ENCODE measurements around the gene ADAMTS18. TPM values are rescaled to one million over a fixed set of nuclear protein-coding genes. Genes with fewer than 3 reads are reported as not detected.

ADAMTS18 gene
- total RNA-seq, 1 donor from 2014 or later, result 2.5 TPM

GRCh38 chr16:77450790-77451487, 16.1 kb upstream of the ADAMTS18 start:
- no peaks in the 10 kb centered on the region for H3K79me2 ChIP-seq (ENCODE audit: insufficient read depth, low read length)
- H3K9ac ChIP-seq (ENCODE audit: low read length), result no peak overlapping the region
- no peak for TF ChIP-seq CTCF (IDR thresholded peaks at IDR 0.05; ENCODE audit: insufficient read depth, low read depth, low read length)
- TF ChIP-seq EZH2 (IDR thresholded peaks at IDR 0.05; ENCODE audit: insufficient read depth, low read length), result no peak
- FAIRE-seq, result no peak
- no peak for DNase-seq (ENCODE audit: low read depth)
- H3K27ac ChIP-seq (ENCODE audit: low read depth, low read length), result no peak overlapping the region
- no peak overlapping the region for H3K27ac Mint-ChIP-seq (ENCODE audit: unreplicated experiment)
- H3K27me3 ChIP-seq (ENCODE audit: insufficient read depth, low read length), result no peaks in the 10 kb centered on the region
- H3K9me3 Mint-ChIP-seq (ENCODE audit: unreplicated experiment), result peaks cover 2% of the 10 kb centered on the region
- no peaks in the 10 kb centered on the region for H3K9me3 ChIP-seq (ENCODE audit: insufficient read depth, low read depth, low read length)
- H3K27me3 Mint-ChIP-seq (ENCODE audit: low read depth, unreplicated experiment), result peaks cover 12% of the 10 kb centered on the region
- H3K4me3 Mint-ChIP-seq (ENCODE audit: unreplicated experiment), result no peak overlapping the region
- no peaks in the 10 kb centered on the region for H3K36me3 ChIP-seq (ENCODE audit: insufficient read depth, low read length)
- H3K36me3 Mint-ChIP-seq (ENCODE audit: low read depth, unreplicated experiment), result no peaks in the 10 kb centered on the region
- H3K4me2 ChIP-seq (ENCODE audit: low read length), result no peak overlapping the region
- no peak overlapping the region for H3K4me3 ChIP-seq (ENCODE audit: insufficient read depth, low read depth, low read length)
- no peaks in the 10 kb centered on the region for H3K4me1 Mint-ChIP-seq (ENCODE audit: low read depth, unreplicated experiment)
- H4K20me1 ChIP-seq (ENCODE audit: insufficient read depth, low read length), result no peaks in the 10 kb centered on the region
- no peaks in the 10 kb centered on the region for H3K4me1 ChIP-seq (ENCODE audit: insufficient read depth, low read length)
- no peak overlapping the region for H2AFZ ChIP-seq (ENCODE audit: low read depth, low read length)

DNA sequence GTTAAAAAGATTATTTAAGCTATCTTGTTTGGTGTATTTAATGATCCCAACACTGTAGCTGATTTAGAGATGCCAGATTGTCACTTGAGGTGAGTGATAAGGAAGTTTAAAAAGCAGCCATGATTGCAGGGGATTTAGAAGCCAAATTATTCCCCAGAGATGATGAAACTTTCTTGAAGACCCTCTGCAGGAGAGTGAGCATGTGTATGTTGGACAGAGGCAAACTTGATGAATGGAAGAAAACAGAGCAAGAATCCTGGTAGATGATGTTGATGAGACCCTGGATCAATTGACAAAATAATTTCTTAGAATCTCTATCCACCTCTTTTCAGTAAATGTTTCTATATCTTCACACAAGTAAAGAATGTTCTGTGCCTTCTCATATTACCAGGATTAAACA, 14.4 kb upstream of the ADAMTS18 start:
- Histone ChIP-seq H3K36me3 (ENCODE audit: insufficient read depth, low read length) (no peaks in the 10 kb centered on the region), H3K4me3 (ENCODE audit: insufficient read depth, low read depth, low read length) (no peak overlapping the region), H3K4me2 (ENCODE audit: low read length) (no peak overlapping the region), H3K79me2 (ENCODE audit: insufficient read depth, low read length) (no peaks in the 10 kb centered on the region), H2AFZ (ENCODE audit: low read depth, low read length) (no peak overlapping the region), H3K27me3 (ENCODE audit: insufficient read depth, low read length) (no peaks in the 10 kb centered on the region), H3K27ac (ENCODE audit: low read depth, low read length) (no peak overlapping the region), H3K9ac (ENCODE audit: low read length) (no peak overlapping the region), H4K20me1 (ENCODE audit: insufficient read depth, low read length) (no peaks in the 10 kb centered on the region), H3K9me3 (ENCODE audit: insufficient read depth, low read depth, low read length) (no peaks in the 10 kb centered on the region), H3K4me1 (ENCODE audit: insufficient read depth, low read length) (no peaks in the 10 kb centered on the region)
- peaks cover 13% of the 10 kb centered on the region for H3K27me3 Mint-ChIP-seq (ENCODE audit: low read depth, unreplicated experiment)
- no peak for DNase-seq (ENCODE audit: low read depth)
- TF ChIP-seq EZH2 (IDR thresholded peaks at IDR 0.05; ENCODE audit: insufficient read depth, low read length) (no peak), CTCF (IDR thresholded peaks at IDR 0.05; ENCODE audit: insufficient read depth, low read depth, low read length) (no peak)
- no peak overlapping the region for H3K27ac Mint-ChIP-seq (ENCODE audit: unreplicated experiment)
- no peak overlapping the region for H3K4me3 Mint-ChIP-seq (ENCODE audit: unreplicated experiment)
- H3K9me3 Mint-ChIP-seq (ENCODE audit: unreplicated experiment), result peaks cover 2% of the 10 kb centered on the region
- FAIRE-seq, result no peak
- no peaks in the 10 kb centered on the region for H3K4me1 Mint-ChIP-seq (ENCODE audit: low read depth, unreplicated experiment)
- no peaks in the 10 kb centered on the region for H3K36me3 Mint-ChIP-seq (ENCODE audit: low read depth, unreplicated experiment)

DNA sequence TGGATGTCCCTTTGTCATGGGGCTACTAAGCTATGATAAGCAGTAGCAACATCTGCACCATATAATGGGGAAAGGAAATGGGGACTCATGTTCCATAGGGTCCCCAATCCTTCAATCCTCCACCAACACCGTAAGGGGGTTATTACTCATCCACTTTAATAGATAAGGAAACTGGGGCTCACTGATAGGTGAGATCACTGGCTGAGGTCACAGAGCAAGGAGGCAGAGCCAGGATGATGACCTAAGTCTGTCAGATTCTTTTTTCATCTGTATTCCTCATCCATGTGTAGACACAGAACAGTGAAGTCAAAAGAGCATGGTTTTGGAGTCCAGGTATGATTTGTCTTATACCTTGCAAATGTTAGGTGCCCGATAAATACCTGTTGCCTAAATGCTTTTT, 10.5 kb upstream of the ADAMTS18 start:
- H3K4me1 ChIP-seq (ENCODE audit: insufficient read depth, low read length), result no peaks in the 10 kb centered on the region
- H3K27ac ChIP-seq (ENCODE audit: low read depth, low read length), result no peak overlapping the region
- TF ChIP-seq CTCF (IDR thresholded peaks at IDR 0.05; ENCODE audit: insufficient read depth, low read depth, low read length) (no peak), EZH2 (IDR thresholded peaks at IDR 0.05; ENCODE audit: insufficient read depth, low read length) (no peak)
- H3K27ac Mint-ChIP-seq (ENCODE audit: unreplicated experiment), result no peak overlapping the region
- no peaks in the 10 kb centered on the region for H3K36me3 Mint-ChIP-seq (ENCODE audit: low read depth, unreplicated experiment)
- FAIRE-seq, result no peak
- no peaks in the 10 kb centered on the region for H4K20me1 ChIP-seq (ENCODE audit: insufficient read depth, low read length)
- H3K36me3 ChIP-seq (ENCODE audit: insufficient read depth, low read length), result no peaks in the 10 kb centered on the region
- no peaks in the 10 kb centered on the region for H3K79me2 ChIP-seq (ENCODE audit: insufficient read depth, low read length)
- H2AFZ ChIP-seq (ENCODE audit: low read depth, low read length), result no peak overlapping the region
- peaks cover 24% of the 10 kb centered on the region for H3K27me3 Mint-ChIP-seq (ENCODE audit: low read depth, unreplicated experiment)
- no peak overlapping the region for H3K4me3 ChIP-seq (ENCODE audit: insufficient read depth, low read depth, low read length)
- H3K9ac ChIP-seq (ENCODE audit: low read length), result no peak overlapping the region
- H3K4me2 ChIP-seq (ENCODE audit: low read length), result no peak overlapping the region
- H3K9me3 Mint-ChIP-seq (ENCODE audit: unreplicated experiment), result peaks cover 2% of the 10 kb centered on the region
- H3K9me3 ChIP-seq (ENCODE audit: insufficient read depth, low read depth, low read length), result no peaks in the 10 kb centered on the region
- H3K4me3 Mint-ChIP-seq (ENCODE audit: unreplicated experiment), result no peak overlapping the region
- H3K4me1 Mint-ChIP-seq (ENCODE audit: low read depth, unreplicated experiment), result no peaks in the 10 kb centered on the region
- peaks cover 19% of the 10 kb centered on the region for H3K27me3 ChIP-seq (ENCODE audit: insufficient read depth, low read length)
- DNase-seq (ENCODE audit: low read depth), result no peak
